DOHH2 (cell line): ENCODE measurements around the gene SLA2.
A peak's percentile ranks its signal among the peaks of the same experiment; 100 is the strongest.

ENCODE experiments used
- H3F3A ChIP-seq: fragments of 200-600 bp; sonication (generic), shearing (Covaris generic); 2 replicates; pipeline ENCODE4 v1.6.0; 2016; ENCODE audit warnings: antibody characterized with exemption, mild to moderate bottlenecking; ENCODE audit not compliant: control insufficient read depth, insufficient read depth
- H3K27ac ChIP-seq: fragments of 200-600 bp; sonication (generic); 2 replicates; pipeline ENCODE4 v1.5.1; 2014; ENCODE audit warnings: low read depth, mild to moderate bottlenecking, low read length, moderate library complexity
- H3K27me3 ChIP-seq: fragments of 200-600 bp; sonication (generic); 2 replicates; pipeline ENCODE4 v1.6.1; 2014; ENCODE audit warnings: mild to moderate bottlenecking, low read length, mixed read lengths; ENCODE audit not compliant: control insufficient read depth
- H3K36me3 ChIP-seq: fragments of 200-600 bp; sonication (generic); 2 replicates; pipeline ENCODE4 v1.6.1; 2014; ENCODE audit warnings: mild to moderate bottlenecking, low read length, moderate library complexity, mixed read lengths; ENCODE audit not compliant: control insufficient read depth
- H3K4me1 ChIP-seq: fragments of 200-600 bp; sonication (generic); 2 replicates; pipeline ENCODE4 v1.6.1; 2014; ENCODE audit warnings: mild to moderate bottlenecking, low read length, mixed read lengths; ENCODE audit not compliant: control insufficient read depth
- H3K4me2 ChIP-seq: fragments of 200-600 bp; sonication (generic); 2 replicates; pipeline ENCODE4 v1.6.0; 2014; ENCODE audit warnings: mild to moderate bottlenecking, low read length, moderate library complexity
- H3K4me3 ChIP-seq: fragments of 200-600 bp; sonication (generic); 2 replicates; pipeline ENCODE4 v1.5.1; 2014; ENCODE audit warnings: mild to moderate bottlenecking, low read length, mixed read lengths
- H3K79me2 ChIP-seq: fragments of 200-600 bp; sonication (generic); 2 replicates; pipeline ENCODE4 v1.6.1; 2014; ENCODE audit warnings: mild to moderate bottlenecking, low read length, mixed read lengths; ENCODE audit not compliant: control insufficient read depth
- H3K9me2 ChIP-seq: fragments of 200-600 bp; sonication (generic); replicated peaks from 2 replicates; pipeline ENCODE4 v1.6.1; 2014; ENCODE audit warnings: mild to moderate bottlenecking, low read length, mixed read lengths; ENCODE audit not compliant: control insufficient read depth
- H3K9me3 ChIP-seq: fragments of 200-600 bp; sonication (generic); 2 replicates; pipeline ENCODE4 v1.6.1; 2014; ENCODE audit warnings: antibody characterized with exemption, low read length, mixed read lengths; ENCODE audit not compliant: control insufficient read depth, insufficient read depth
- H4K20me1 ChIP-seq: fragments of 200-600 bp; sonication (generic); 2 replicates; pipeline ENCODE4 v1.6.0; 2014; ENCODE audit warnings: low read depth, mild to moderate bottlenecking, antibody characterized with exemption, low read length, moderate library complexity; ENCODE audit not compliant: control insufficient read depth, insufficient read depth
- CTCF ChIP-seq: fragments of 200-600 bp; sonication (generic); IDR thresholded peaks from one replicate; pipeline ENCODE4 v1.5.1; 2014; ENCODE audit warnings: antibody characterized with exemption, mild to moderate bottlenecking, low read depth, low read length; ENCODE audit not compliant: poor library complexity, severe bottlenecking
- EZH2phosphoT487 ChIP-seq: fragments of 200-600 bp; sonication (generic); IDR thresholded peaks from 2 replicates; pipeline ENCODE4 v1.6.1; 2017; ENCODE audit warnings: borderline replicate concordance, mild to moderate bottlenecking, antibody characterized with exemption, low read length, moderate library complexity, mixed read lengths

Gene SLA2

GRCh38 chr20:36601540-36601939, 44.5 kb downstream of the SLA2 start:
- peaks cover 25% of the 10 kb centered on the region for H3F3A ChIP-seq
- peaks cover 10% of the 10 kb centered on the region for H3K79me2 ChIP-seq
- no peak overlapping the region for H3K4me3 ChIP-seq
- no peaks in the 10 kb centered on the region for H3K9me2 ChIP-seq
- no peak overlapping the region for H3K4me2 ChIP-seq
- H3K9me3 ChIP-seq: no peaks in the 10 kb centered on the region
- TF ChIP-seq CTCF (no peak), EZH2phosphoT487 (no peak)
- no peaks in the 10 kb centered on the region for H3K27me3 ChIP-seq
- H4K20me1 ChIP-seq: peaks cover 7% of the 10 kb centered on the region; the same call in 1 of the 2 replicates
- peaks cover 12% of the 10 kb centered on the region for H3K36me3 ChIP-seq
- H3K27ac ChIP-seq: no peak overlapping the region
- peaks cover 51% of the 10 kb centered on the region for H3K4me1 ChIP-seq

- Histone ChIP-seq H3K27ac (peak overlapping the region; percentile 40), H4K20me1 (no peaks in the 10 kb centered on the region), H3K36me3 (peaks cover 12% of the 10 kb centered on the region), H3K79me2 (no peaks in the 10 kb centered on the region), H3K4me3 (peak overlapping the region; percentile 6; the same call in 1 of the 2 replicates), H3K9me3 (no peaks in the 10 kb centered on the region), H3K4me2 (peak overlapping the region; percentile 32), H3K27me3 (no peaks in the 10 kb centered on the region), H3K4me1 (peaks cover 62% of the 10 kb centered on the region), H3K9me2 (no peaks in the 10 kb centered on the region), H3F3A (peaks cover 33% of the 10 kb centered on the region)
- TF ChIP-seq EZH2phosphoT487: no peak
- no peak for TF ChIP-seq CTCF
These were observed 46.1 kb downstream of the SLA2 start for GRCh38 chr20:36599912-36600345.

GRCh38 chr20:36593347-36593929, 52.6 kb downstream of the SLA2 start:
- Histone ChIP-seq H3K9me3 (no peaks in the 10 kb centered on the region), H3K27me3 (no peaks in the 10 kb centered on the region), H3K36me3 (peaks cover 51% of the 10 kb centered on the region), H3K4me1 (peaks cover 66% of the 10 kb centered on the region), H3K79me2 (peaks cover 9% of the 10 kb centered on the region; the same call in 1 of the 2 replicates), H4K20me1 (no peaks in the 10 kb centered on the region; the same call in 1 of the 2 replicates), H3K27ac (peak overlapping the region; percentile 89), H3F3A (peaks cover 43% of the 10 kb centered on the region), H3K4me2 (peak overlapping the region; percentile 49), H3K4me3 (peak overlapping the region; percentile 8), H3K9me2 (no peaks in the 10 kb centered on the region)
- TF ChIP-seq EZH2phosphoT487: no peak
- no peak for TF ChIP-seq CTCF
